GM21786 (cell line): ENCODE measurements around the gene FCAMR.

ENCODE experiments used
- ATAC-seq: cut with Tn5 transposase; IDR thresholded peaks from one replicate; pipeline ENCODE4 v1.9.1; 2021; ENCODE audit not compliant: unreplicated experiment

FCAMR gene

DNA sequence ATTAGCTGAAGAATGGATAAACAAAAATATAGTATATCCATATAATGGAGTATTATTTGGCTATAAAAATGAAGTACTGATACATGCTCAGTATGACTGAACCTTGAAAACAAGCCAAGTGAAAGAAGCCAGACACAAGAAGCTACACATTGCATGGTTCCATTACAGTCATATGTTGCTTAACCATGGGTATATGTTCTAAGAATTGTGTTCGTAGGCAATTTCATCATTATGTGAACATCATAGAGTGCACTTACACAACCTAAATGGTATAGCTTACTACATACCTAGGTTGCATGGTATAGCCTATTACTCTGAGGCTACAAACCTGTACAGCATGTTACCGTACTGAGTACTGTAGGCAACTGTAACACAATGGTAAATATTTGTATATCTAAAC lies 28.6 kb upstream of the FCAMR start:
- ATAC-seq = no peak

DNA sequence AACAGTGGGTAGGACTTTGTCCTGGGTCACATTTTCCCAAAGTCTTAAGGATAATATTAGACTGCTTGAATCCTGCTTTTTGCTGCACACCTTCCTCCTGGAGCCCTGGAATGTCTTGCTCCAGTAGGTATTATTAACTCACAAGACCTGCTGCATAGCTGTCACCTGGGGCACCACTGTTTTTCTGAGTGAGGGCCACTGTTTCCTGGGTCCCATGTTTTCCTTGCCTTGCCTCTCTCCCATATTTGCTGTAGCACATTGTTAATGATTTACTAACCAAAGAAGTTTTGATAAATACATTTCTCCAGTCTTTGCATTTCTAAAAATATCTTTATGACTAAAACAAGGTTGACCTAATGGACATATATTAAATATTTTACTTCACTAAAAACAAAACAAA lies 22.5 kb upstream of the FCAMR start:
- no peak for ATAC-seq

- ATAC-seq = no peak
Measured at GRCh38 chr1:206987873-206988272, 17.6 kb upstream of the FCAMR start.

DNA sequence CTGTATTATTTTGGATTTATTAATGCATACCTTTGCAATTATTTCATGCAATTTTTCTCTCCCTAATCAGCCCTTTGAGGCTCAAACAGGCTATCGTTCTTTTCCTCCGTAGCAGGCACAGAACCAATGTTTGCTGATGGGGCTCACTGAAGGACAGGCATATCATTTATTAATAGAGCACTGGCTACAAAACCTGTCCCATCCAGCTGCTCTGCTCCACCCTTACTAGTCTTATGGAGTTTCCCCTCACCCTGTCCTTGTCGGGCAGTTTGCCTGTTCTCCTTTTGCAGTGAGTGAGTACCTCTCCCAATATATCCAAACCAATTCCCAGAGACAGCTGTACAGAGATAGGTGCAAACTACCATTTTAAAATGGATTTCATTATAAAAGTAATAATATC lies 16.6 kb upstream of the FCAMR start:
- no peak for ATAC-seq

- ATAC-seq = no peak
Measured at GRCh38 chr1:206986402-206986801, 16.1 kb upstream of the FCAMR start.

DNA sequence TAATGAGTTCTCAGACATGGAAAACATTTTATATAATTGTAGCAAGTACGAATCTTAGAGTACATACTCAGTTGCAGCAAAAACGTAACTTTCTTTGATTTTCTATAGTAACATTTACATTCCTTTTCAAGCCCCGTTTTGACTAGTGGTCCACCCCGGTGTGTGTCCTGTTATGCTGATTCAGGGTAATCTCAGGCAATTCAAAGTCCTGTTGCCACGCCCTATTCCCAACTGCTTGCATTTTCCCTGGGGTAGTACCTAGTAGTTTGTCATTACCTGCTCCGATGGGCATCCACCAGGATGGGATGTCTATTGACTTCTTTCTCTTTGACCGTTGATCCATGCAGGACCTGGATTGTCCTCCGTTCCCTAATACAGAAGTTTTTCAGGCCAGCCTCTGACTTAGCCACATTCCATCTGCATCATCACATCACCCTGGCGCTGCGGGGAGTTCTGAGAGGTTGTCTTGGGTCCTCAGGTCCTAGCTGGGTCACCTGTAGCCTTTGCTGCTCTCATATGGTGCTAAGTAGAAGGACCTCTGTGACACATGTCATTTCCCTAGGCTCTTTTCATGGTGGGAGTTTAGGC lies 15.0 kb upstream of the FCAMR start:
- ATAC-seq = no peak

GRCh38 chr1:206982216-206982615 lies 12.0 kb upstream of the FCAMR start:
- peak; percentile 64 for ATAC-seq

DNA sequence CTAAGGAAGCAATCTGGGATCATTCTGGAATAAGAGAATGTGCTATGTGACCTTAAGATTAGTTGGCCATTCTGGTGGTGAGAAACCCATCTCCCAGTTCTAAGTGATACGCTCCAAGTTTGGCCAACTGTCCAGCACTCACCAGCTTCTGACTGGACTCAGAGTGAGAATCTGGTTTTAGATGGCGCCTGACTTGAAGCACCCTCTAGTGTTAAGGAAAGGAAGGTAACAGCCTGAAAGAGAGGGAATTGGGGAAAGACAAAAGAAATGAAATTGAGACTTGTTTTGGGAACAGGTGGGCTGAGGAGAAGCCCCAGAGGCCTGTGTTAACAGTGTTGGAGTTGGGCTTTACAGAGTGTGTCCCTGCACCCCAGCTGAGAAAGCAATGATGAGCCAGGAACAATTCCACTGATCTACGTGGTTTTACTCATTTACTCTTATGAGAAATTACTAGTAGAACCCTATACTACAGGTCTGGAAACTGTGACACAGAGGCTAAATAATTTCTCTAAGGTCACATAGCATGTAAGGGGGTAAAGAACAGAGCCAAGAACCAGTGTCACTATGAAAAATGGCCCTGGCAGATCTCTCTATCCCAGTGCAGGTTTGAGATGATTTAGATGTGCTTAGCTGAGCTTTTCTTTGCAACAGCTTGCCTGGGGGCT lies 9.3 kb upstream of the FCAMR start:
- ATAC-seq = no peak

- ATAC-seq = no peak
Measured at GRCh38 chr1:206978259-206978658, 8.0 kb upstream of the FCAMR start.

GRCh38 chr1:206975306-206975705 lies 5.0 kb upstream of the FCAMR start:
- no peak for ATAC-seq

GRCh38 chr1:206974140-206974539 lies 3.9 kb upstream of the FCAMR start:
- no peak for ATAC-seq

GRCh38 chr1:206972728-206973127 lies 2.5 kb upstream of the FCAMR start:
- ATAC-seq = no peak

- ATAC-seq = peak; percentile 61
Measured at GRCh38 chr1:206971029-206971655, 882 bp upstream of the FCAMR start.

DNA sequence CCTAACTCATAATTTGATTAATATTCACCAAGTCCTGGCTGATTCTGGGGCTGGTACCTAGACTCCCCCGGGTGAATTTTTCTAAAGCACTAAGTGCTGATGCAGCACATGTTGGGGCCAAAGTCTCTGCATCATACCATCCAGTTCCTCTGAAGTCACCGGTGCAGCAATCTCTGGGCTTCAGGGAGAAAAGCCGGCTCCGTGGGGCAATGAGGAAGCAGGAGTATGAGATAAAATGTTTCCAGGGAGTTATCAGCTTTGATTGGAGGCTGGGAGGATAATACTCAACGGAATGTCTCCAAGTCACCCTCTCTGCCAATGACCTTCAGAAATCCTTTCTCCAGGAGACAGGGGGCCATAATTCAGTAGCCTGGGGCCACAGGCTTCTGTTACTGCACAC lies 1.2 kb downstream of the FCAMR start:
- no peak for ATAC-seq

- ATAC-seq = peak; percentile 60
Measured at GRCh38 chr1:206967096-206967849, 3.0 kb downstream of the FCAMR start.

DNA sequence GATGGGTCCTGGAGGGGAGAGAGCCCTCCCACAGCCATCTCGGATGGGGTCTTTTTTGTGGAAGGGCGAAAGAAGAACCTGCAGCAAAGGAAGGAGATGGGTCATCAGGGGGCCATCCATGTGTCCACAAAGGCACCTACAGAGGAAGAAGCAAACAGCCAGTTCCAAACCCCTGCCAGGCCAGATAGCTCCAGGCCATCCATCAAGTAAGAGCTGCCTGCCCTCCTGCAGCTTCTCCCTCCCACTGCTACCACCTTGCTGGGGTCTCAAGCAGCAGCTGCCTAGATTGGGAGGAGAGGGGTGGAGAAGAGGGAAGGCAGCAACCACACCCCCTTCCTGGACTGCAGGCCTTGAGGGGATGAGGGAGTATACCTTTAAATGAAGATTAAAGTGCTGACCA lies 4.5 kb downstream of the FCAMR start:
- no peak for ATAC-seq

- no peak for ATAC-seq
Measured at GRCh38 chr1:206963740-206964139, 6.5 kb downstream of the FCAMR start.

- ATAC-seq = no peak
Measured at GRCh38 chr1:206963119-206963712, 7.0 kb downstream of the FCAMR start.

DNA sequence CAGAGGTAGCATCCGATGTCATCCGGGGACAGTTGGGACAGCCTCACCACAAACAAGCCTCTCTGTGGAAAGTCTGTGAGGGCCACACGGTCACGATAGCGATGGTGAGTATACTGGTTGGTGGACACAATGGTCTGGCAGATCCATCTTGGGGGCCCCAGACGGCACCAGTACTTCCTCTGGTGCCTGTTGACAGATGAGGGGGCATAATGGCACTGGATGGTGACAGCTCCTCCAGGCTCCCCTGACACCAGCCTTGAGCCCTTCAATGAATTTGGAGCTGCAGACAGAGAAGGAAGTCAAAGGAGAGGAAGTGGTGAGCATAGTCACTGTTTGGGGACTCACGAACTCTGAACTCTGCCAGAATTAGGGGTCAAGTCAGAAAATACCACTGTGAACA lies 8.0 kb downstream of the FCAMR start:
- ATAC-seq = no peak

DNA sequence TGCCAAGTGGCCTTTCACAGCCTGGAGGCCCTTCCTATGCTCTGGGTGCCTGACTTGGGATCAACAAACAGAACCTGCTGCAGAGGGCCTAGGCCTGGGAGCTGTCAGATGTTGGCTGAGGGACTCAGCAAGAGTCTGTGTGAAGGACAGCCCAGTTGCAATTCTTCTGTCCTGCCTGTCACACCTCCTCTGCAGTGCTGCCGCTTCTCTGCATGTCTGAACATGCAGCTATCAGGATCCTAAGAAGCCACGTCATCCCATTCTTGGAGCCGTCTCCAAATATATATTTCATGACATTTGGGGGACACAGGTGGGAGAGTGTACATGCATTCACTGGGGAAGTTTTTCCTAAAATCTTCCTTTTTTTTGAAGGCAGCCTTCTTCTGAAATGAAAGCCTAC lies 8.6 kb downstream of the FCAMR start:
- no peak for ATAC-seq

DNA sequence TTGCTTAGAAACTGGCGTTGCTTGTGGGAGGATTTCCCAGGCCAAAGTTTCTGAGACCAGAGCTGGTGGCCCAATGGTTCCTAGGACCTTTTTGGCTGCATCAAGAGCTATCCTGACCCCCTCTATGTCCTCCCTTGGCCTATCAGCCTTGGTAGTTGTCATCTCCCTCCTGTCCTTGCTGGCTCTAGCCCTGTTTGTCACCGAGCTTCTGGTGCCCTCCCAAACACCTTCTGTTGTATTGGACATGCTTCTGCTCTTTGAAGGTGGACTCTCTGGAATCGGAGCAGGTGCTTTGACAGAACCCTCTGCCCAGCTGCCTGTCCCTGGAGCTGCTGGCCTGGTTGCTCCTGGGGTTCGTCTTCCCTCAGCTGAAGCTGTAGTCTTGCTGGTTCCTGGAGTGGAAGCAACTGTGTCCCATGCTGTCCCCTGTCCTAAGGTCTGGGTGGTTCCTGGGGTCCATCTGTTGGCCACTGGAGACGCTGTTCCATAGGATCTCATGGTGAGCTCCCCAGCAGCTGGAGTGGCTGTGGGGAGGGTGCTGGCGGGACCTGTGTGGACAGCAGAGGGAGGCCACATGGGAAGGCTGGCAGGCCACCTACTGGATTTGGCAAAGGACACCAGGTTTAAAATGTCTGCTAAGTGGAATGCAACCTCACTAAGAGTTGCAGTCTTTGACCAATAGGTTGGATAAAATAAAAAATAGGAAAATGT lies 9.4 kb downstream of the FCAMR start:
- no peak for ATAC-seq
